H4 (cell line): ENCODE measurements around the gene AOPEP. TPM values are rescaled to one million over a fixed set of nuclear protein-coding genes. Genes with fewer than 3 reads are reported as not detected.
"Not testable (repeated sequence)": the region's sequence is repeated elsewhere in the genome, so short reads cannot be mapped to it uniquely, and the experiment has no call there.

Experiments used
- DNase-seq: peaks from one replicate; pipeline ENCODE4 v3.0.0-alpha.2; 2015; ENCODE audit warnings: low spot score
- total RNA-seq: library from RNA; depleted of rRNA; stranded (reverse); fragments of >200 nt; shearing (Covaris generic); gene quantifications from 2 replicates; pipeline ENCODE4 v1.2.3, GENCODE V29; 2014

The AOPEP gene
- total RNA-seq, 1 experiment from 2014 or later, result 130 TPM

GRCh38 chr9:94817291-94818177, 91.0 kb downstream of the AOPEP start:
- no peak for DNase-seq

- no peak for DNase-seq
Observed at GRCh38 chr9:94818178-94818541, 91.7 kb downstream of the AOPEP start.

GRCh38 chr9:94819161-94819687, 92.7 kb downstream of the AOPEP start:
- DNase-seq, result no peak

- DNase-seq, result no peak
Observed at GRCh38 chr9:94821098-94821887, 94.8 kb downstream of the AOPEP start.

- peak; percentile 56 for DNase-seq
Observed at GRCh38 chr9:94822273-94822672, 95.8 kb downstream of the AOPEP start.

GRCh38 chr9:94823710-94824109, 97.2 kb downstream of the AOPEP start:
- DNase-seq, result no peak

GRCh38 chr9:94824411-94824810, 97.9 kb downstream of the AOPEP start:
- no peak for DNase-seq

GRCh38 chr9:94824913-94825610, 98.6 kb downstream of the AOPEP start:
- DNase-seq, result no peak

- no peak for DNase-seq
Observed at GRCh38 chr9:94825611-94825958, 99.1 kb downstream of the AOPEP start.

- DNase-seq, result no peak
Observed at GRCh38 chr9:94826044-94826443, 99.5 kb downstream of the AOPEP start.

GRCh38 chr9:94826644-94827410, 100.3 kb downstream of the AOPEP start:
- DNase-seq, result no peak

GRCh38 chr9:94827584-94828304, 101.2 kb downstream of the AOPEP start:
- peak; percentile 59 for DNase-seq

- DNase-seq, result no peak
Observed at GRCh38 chr9:94829380-94830070, 103.0 kb downstream of the AOPEP start.

GRCh38 chr9:94830071-94830604, 103.6 kb downstream of the AOPEP start:
- not testable (repeated sequence) for DNase-seq

GRCh38 chr9:94833802-94834201, 107.3 kb downstream of the AOPEP start:
- no peak for DNase-seq

GRCh38 chr9:94837404-94837803, 110.9 kb downstream of the AOPEP start:
- DNase-seq, result no peak

- no peak for DNase-seq
Observed at GRCh38 chr9:94839398-94839797, 112.9 kb downstream of the AOPEP start.

GRCh38 chr9:94840738-94841137, 114.2 kb downstream of the AOPEP start:
- DNase-seq, result no peak

- DNase-seq, result no peak
Observed at GRCh38 chr9:94843134-94843533, 116.6 kb downstream of the AOPEP start.

- DNase-seq, result no peak
Observed at GRCh38 chr9:94846739-94847138, 120.2 kb downstream of the AOPEP start.
